ENCODE measurements around the gene UVSSA. TPM values are rescaled to one million over a fixed set of nuclear protein-coding genes. Genes with fewer than 3 reads are reported as not detected.

UVSSA gene
- total RNA-seq, 4 donors from 2014 or later = 9.8 to 40.1 (median 14.5) TPM

GRCh38 chr4:1318488-1319213 is 28.4 kb upstream of the UVSSA start:
- TF ChIP-seq, protein P1, sequence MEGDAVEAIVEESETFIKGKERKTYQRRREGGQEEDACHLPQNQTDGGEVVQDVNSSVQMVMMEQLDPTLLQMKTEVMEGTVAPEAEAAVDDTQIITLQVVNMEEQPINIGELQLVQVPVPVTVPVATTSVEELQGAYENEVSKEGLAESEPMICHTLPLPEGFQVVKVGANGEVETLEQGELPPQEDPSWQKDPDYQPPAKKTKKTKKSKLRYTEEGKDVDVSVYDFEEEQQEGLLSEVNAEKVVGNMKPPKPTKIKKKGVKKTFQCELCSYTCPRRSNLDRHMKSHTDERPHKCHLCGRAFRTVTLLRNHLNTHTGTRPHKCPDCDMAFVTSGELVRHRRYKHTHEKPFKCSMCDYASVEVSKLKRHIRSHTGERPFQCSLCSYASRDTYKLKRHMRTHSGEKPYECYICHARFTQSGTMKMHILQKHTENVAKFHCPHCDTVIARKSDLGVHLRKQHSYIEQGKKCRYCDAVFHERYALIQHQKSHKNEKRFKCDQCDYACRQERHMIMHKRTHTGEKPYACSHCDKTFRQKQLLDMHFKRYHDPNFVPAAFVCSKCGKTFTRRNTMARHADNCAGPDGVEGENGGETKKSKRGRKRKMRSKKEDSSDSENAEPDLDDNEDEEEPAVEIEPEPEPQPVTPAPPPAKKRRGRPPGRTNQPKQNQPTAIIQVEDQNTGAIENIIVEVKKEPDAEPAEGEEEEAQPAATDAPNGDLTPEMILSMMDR (IDR thresholded peaks at IDR 0.05; ENCODE audit: low read depth) = no peak

GRCh38 chr4:1321486-1321885 is 25.5 kb upstream of the UVSSA start:
- TF ChIP-seq, protein P1 (IDR thresholded peaks at IDR 0.05; ENCODE audit: low read depth) = no peak

DNA sequence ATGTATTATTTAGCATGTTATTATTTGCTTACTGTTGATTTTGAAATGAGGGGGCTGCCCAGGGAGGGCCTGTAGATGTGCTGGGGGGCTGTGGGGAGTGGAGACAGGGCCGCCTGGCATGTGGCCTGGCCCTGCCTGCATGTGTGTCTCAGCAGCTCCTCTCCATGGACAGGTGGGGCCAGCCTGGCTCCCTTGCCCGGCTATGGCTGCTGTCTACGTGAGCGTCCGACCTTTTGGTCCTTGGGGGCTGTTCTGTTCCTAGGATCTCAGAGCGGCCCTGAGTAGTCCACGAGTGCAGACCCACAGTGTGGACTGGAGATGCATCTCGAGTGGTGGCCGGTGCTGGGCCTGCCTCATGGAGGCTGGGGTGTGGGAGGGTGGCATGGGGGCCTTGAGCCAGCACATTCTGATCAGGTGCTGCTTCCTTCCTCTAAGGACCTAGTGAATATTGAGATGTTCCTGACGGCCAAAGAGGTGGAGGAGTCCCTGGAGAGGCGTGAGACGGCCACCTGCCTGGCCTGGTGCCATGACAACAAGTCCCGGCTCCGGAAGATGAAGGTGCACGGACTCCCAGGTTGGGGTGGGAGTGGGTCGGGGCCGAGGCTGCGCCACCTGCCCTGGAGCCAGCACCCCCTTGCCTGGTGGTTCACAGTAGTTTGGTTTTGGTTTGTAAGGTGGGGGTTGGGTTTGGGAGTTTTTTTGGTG is 24.9 kb upstream of the UVSSA start:
- TF ChIP-seq, protein P1 (IDR thresholded peaks at IDR 0.05; ENCODE audit: low read depth) = no peak

DNA sequence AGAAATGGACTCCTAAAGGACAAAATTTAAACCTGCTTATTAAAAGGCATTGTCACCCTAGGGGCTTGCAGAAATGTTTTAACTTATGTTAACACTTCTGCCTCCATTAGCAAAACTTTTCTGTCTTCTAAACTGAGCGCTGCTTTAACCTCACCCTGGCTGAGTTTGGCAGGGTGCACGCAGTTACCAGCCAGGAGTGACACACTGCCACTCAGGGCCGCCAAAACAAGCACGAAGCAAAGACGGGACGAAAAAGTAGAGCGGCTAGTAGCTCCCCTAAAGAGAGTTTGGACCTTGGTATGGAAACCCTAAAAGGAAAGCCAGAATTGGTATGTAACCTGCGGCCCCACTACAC is 23.8 kb upstream of the UVSSA start:
- TF ChIP-seq, protein P1 (IDR thresholded peaks at IDR 0.05; ENCODE audit: low read depth) = no peak

GRCh38 chr4:1323635-1324442 is 23.2 kb upstream of the UVSSA start:
- TF ChIP-seq, protein P1 (IDR thresholded peaks at IDR 0.05; ENCODE audit: low read depth) = no peak

DNA sequence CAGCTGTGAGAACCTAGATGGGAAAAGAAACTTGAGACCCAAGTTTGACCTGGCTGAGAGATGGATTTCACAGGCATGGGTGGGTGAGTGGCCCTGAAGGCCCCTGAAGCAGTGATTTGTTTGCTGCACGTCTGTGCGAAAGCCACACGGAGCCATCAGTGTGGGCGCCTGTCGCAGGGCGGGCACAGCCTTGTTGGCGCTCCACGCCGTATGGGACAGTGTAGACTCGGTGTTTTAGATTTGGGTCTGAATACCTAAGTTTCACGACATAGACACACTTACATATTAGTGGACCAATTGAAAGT is 21.9 kb upstream of the UVSSA start:
- TF ChIP-seq, protein P1 (IDR thresholded peaks at IDR 0.05; ENCODE audit: low read depth) = no peak
